Fibroblast of lung (primary cell): ENCODE measurements around the gene ETV6.

ENCODE experiments used
- EZH2 ChIP-seq: IDR thresholded peaks from 2 replicates; pipeline ENCODE4 v1.5.1; 2012; ENCODE audit warnings: low read length, control low read depth, mild to moderate bottlenecking; ENCODE audit errors: missing control alignments
- TF ChIP-seq, protein P1 (sequence below), 2 donors: IDR thresholded peaks in 1 of 2; conservative IDR thresholded peaks in 1 of 2; 1 replicate in 1 of 2; 2 replicates in 1 of 2; pipeline ENCODE4 v1.5.1; 2011 to 2012; ENCODE audit warnings: low read length in 2 of 2, control low read depth in 1 of 2, inconsistent platforms in 1 of 2, low read depth in 1 of 2, mild to moderate bottlenecking in 1 of 2

GRCh38 chr12:11830307-11830801, 180.9 kb downstream of the ETV6 start:
- TF ChIP-seq, protein P1, sequence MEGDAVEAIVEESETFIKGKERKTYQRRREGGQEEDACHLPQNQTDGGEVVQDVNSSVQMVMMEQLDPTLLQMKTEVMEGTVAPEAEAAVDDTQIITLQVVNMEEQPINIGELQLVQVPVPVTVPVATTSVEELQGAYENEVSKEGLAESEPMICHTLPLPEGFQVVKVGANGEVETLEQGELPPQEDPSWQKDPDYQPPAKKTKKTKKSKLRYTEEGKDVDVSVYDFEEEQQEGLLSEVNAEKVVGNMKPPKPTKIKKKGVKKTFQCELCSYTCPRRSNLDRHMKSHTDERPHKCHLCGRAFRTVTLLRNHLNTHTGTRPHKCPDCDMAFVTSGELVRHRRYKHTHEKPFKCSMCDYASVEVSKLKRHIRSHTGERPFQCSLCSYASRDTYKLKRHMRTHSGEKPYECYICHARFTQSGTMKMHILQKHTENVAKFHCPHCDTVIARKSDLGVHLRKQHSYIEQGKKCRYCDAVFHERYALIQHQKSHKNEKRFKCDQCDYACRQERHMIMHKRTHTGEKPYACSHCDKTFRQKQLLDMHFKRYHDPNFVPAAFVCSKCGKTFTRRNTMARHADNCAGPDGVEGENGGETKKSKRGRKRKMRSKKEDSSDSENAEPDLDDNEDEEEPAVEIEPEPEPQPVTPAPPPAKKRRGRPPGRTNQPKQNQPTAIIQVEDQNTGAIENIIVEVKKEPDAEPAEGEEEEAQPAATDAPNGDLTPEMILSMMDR (conservative IDR thresholded peaks at IDR 0.05 in 1 of 2, IDR thresholded peaks at IDR 0.05 in 1 of 2; ENCODE audit: low read depth in 1 of 2, low read length in 2 of 2) = no peak
- TF ChIP-seq EZH2 = no peak
